Islet of Langerhans (tissue), 1 donor: ENCODE measurements around the gene NECTIN4.
"Not testable (repeated sequence)": the region's sequence is repeated elsewhere in the genome, so short reads cannot be mapped to it uniquely, and the experiment has no call there.

ENCODE experiments used
- FAIRE-seq: peaks from one replicate; lab custom pipeline; 2011; peaks lifted over from hg19 to GRCh38; lab: Jason Lieb, UNC

The NECTIN4 gene

GRCh38 chr1:161081519-161081918 is 7.8 kb downstream of the NECTIN4 start:
- FAIRE-seq, result no peak

- FAIRE-seq, result no peak
These were observed 8.6 kb downstream of the NECTIN4 start for GRCh38 chr1:161080441-161081405.

- no peak for FAIRE-seq
These were observed 9.8 kb downstream of the NECTIN4 start for GRCh38 chr1:161079436-161080110.

GRCh38 chr1:161077426-161077825 is 11.9 kb downstream of the NECTIN4 start:
- FAIRE-seq, result no peak

- no peak for FAIRE-seq
These were observed 12.9 kb downstream of the NECTIN4 start for GRCh38 chr1:161076410-161076809.

- no peak for FAIRE-seq
These were observed 14.5 kb downstream of the NECTIN4 start for GRCh38 chr1:161074676-161075368.

- FAIRE-seq, result no peak
These were observed 15.8 kb downstream of the NECTIN4 start for GRCh38 chr1:161073474-161074121.

GRCh38 chr1:161072751-161073449 is 16.5 kb downstream of the NECTIN4 start:
- FAIRE-seq, result no peak

GRCh38 chr1:161071886-161072371 is 17.4 kb downstream of the NECTIN4 start:
- no peak for FAIRE-seq

- no peak for FAIRE-seq
These were observed 18.6 kb downstream of the NECTIN4 start for GRCh38 chr1:161070761-161071160.

GRCh38 chr1:161069731-161070270 is 19.6 kb downstream of the NECTIN4 start, which contains the start of gene ARHGAP30:
ARHGAP30 (minus strand) TSS chr1:161069891; CDS start chr1:161069624, 267 bp downstream.
- no peak for FAIRE-seq

GRCh38 chr1:161069241-161069640 is 20.1 kb downstream of the NECTIN4 start:
- no peak for FAIRE-seq

- FAIRE-seq, result no peak
These were observed 20.8 kb downstream of the NECTIN4 start for GRCh38 chr1:161068306-161069234.

GRCh38 chr1:161066694-161067093 is 22.7 kb downstream of the NECTIN4 start:
- FAIRE-seq, result no peak

GRCh38 chr1:161065681-161066080 is 23.7 kb downstream of the NECTIN4 start:
- not testable (repeated sequence) for FAIRE-seq

- FAIRE-seq, result not testable (repeated sequence)
These were observed 25.4 kb downstream of the NECTIN4 start for GRCh38 chr1:161063936-161064335.

GRCh38 chr1:161061419-161061818 is 27.9 kb downstream of the NECTIN4 start:
- FAIRE-seq, result no peak

GRCh38 chr1:161059293-161059692 is 30.1 kb downstream of the NECTIN4 start:
- no peak for FAIRE-seq

GRCh38 chr1:161054805-161055204 is 34.6 kb downstream of the NECTIN4 start:
- no peak for FAIRE-seq

- FAIRE-seq, result no peak
These were observed 35.1 kb downstream of the NECTIN4 start for GRCh38 chr1:161054232-161054631.
